Testis (tissue), 2 donors: ENCODE data around the gene MBNL3.

Source experiments
- POLR2A ChIP-seq: fragments of 450-650 bp; IDR thresholded peaks from one replicate; pipeline ENCODE4 v1.6.1; 2017; ENCODE audit warnings: antibody characterized with exemption, mild to moderate bottlenecking, moderate library complexity
- TF ChIP-seq, protein P1 (sequence below), 3 experiments: fragments of 450-650 bp in 2 of 3; fragments of 200-600 bp in 1 of 3; sonication (generic) in 1 of 3; IDR thresholded peaks; one replicate each; pipeline ENCODE4 v1.5.1; 2016 to 2019; ENCODE audit warnings: antibody characterized with exemption in 3 of 3, mild to moderate bottlenecking in 2 of 3, moderate library complexity in 1 of 3

- TF ChIP-seq, protein P1, sequence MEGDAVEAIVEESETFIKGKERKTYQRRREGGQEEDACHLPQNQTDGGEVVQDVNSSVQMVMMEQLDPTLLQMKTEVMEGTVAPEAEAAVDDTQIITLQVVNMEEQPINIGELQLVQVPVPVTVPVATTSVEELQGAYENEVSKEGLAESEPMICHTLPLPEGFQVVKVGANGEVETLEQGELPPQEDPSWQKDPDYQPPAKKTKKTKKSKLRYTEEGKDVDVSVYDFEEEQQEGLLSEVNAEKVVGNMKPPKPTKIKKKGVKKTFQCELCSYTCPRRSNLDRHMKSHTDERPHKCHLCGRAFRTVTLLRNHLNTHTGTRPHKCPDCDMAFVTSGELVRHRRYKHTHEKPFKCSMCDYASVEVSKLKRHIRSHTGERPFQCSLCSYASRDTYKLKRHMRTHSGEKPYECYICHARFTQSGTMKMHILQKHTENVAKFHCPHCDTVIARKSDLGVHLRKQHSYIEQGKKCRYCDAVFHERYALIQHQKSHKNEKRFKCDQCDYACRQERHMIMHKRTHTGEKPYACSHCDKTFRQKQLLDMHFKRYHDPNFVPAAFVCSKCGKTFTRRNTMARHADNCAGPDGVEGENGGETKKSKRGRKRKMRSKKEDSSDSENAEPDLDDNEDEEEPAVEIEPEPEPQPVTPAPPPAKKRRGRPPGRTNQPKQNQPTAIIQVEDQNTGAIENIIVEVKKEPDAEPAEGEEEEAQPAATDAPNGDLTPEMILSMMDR (IDR thresholded peaks at IDR 0.05), result no peak
- TF ChIP-seq POLR2A, result no peak
Measured at GRCh38 chrX:132333351-132333750, 155.5 kb downstream of the MBNL3 start.
